GM21360 (cell line): ENCODE results near the gene OR8K3.

Source experiments
- ATAC-seq: cut with Tn5 transposase; IDR thresholded peaks from one replicate; pipeline ENCODE4 v1.9.1; 2021; ENCODE audit warnings: mild to moderate bottlenecking, moderate library complexity; ENCODE audit not compliant: unreplicated experiment

The OR8K3 gene

GRCh38 chr11:56314844-56315243, at the start of gene OR8K3:
Gene OR8K3, plus strand, starts transcription at chr11:56315144. Its CDS starts 3,163 bp downstream, at chr11:56318307.
- ATAC-seq: no peak

- ATAC-seq: no peak
These were observed 43.9 kb upstream of the OR8K3 start for GRCh38 chr11:56271092-56271491.

- ATAC-seq: no peak
These were observed 41.1 kb upstream of the OR8K3 start, which contains the start of gene OR5T1 for GRCh38 chr11:56273854-56274253. Gene OR5T1, plus strand, starts transcription at chr11:56274154. Its CDS starts 1,485 bp downstream, at chr11:56275639.

GRCh38 chr11:56292154-56292553, 22.8 kb upstream of the OR8K3 start, which contains the start of gene OR8H1:
Gene OR8H1, minus strand, starts transcription at chr11:56292254. Its CDS starts 1,192 bp downstream, at chr11:56291062.
- no peak for ATAC-seq

- ATAC-seq: no peak
These were observed 18.0 kb upstream of the OR8K3 start for GRCh38 chr11:56296898-56297297.

GRCh38 chr11:56307836-56308235, 7.1 kb upstream of the OR8K3 start:
- no peak for ATAC-seq

GRCh38 chr11:56331861-56332491, 17.0 kb downstream of the OR8K3 start:
- no peak for ATAC-seq

- no peak for ATAC-seq
These were observed 18.2 kb downstream of the OR8K3 start for GRCh38 chr11:56333156-56333555.

- no peak for ATAC-seq
These were observed 25.3 kb downstream of the OR8K3 start for GRCh38 chr11:56340289-56340688.

GRCh38 chr11:56345739-56346138, 30.8 kb downstream of the OR8K3 start, which contains the start of gene OR8K1:
Gene OR8K1, plus strand, starts transcription at chr11:56346039. Its CDS starts 0 bp downstream, at chr11:56346039.
- no peak for ATAC-seq

GRCh38 chr11:56353991-56354390, 39.0 kb downstream of the OR8K3 start, which contains the start of gene OR8J1:
Gene OR8J1, plus strand, starts transcription at chr11:56354291. Its CDS starts 5,956 bp downstream, at chr11:56360247.
- no peak for ATAC-seq
